H1 (cell line): ENCODE measurements around the gene PTTG2. TPM values are rescaled to one million over a fixed set of nuclear protein-coding genes. Genes with fewer than 3 reads are reported as not detected.

ENCODE experiments used
- CTBP2 ChIP-seq: IDR thresholded peaks from 2 replicates; pipeline ENCODE4 v1.7.0; 2011; ENCODE audit warnings: borderline replicate concordance, mild to moderate bottlenecking, moderate library complexity, mixed read lengths, low read length; ENCODE audit not compliant: insufficient read depth, insufficient read length
- EZH2 ChIP-seq: fragments of 200-600 bp; sonication (generic); IDR thresholded peaks from 2 replicates; pipeline ENCODE4 v1.7.1; 2012; ENCODE audit warnings: low read depth, mild to moderate bottlenecking, moderate library complexity, low read length, inconsistent platforms; ENCODE audit not compliant: severe bottlenecking
- KDM5A ChIP-seq: fragments of 200-600 bp; IDR thresholded peaks from 2 replicates; pipeline ENCODE4 v1.7.1; 2012; ENCODE audit warnings: mild to moderate bottlenecking, low read length, inconsistent platforms, mixed read lengths
- SP4 ChIP-seq: IDR thresholded peaks from 2 replicates; pipeline ENCODE4 v1.6.1; 2012; ENCODE audit warnings: low read length, inconsistent platforms
- polyA plus RNA-seq, 7 experiments: library from polyadenylated mRNA; depleted of rRNA in 3 of 7; stranded (reverse) in 5 of 7; unstranded in 2 of 7; fragments of >200 nt in 5 of 7; fragments of 200-250 nt in 2 of 7; gene quantifications; 1 replicate in 5 of 7; 2 replicates in 1 of 7; 4 replicates in 1 of 7; pipeline versions ENCODE4 v1.2.1 to v1.2.3, GENCODE V29; 2011 to 2013; ENCODE audit warnings: missing spikeins in 2 of 7, mixed read lengths in 2 of 7
- total RNA-seq: library from RNA; stranded (reverse); fragmentation: NEBNext Ultra II Directional; extraction: Animal tissue kit (Norgen Biotek cat#: 25700); gene quantifications from 2 replicates; pipeline ENCODE4 v1.2.1, GENCODE V29; 2021
- TF ChIP-seq, protein P1 (sequence below): fragments of 300-600 bp; sonication (generic); IDR thresholded peaks from 2 replicates; pipeline ENCODE4 v1.7.1; 2012; ENCODE audit warnings: low read length, moderate library complexity, mild to moderate bottlenecking, inconsistent platforms; ENCODE audit not compliant: insufficient replicate concordance

PTTG2 gene
- total and polyA plus RNA-seq, 2 of the 8 experiments (the other 6 are each of a cell fraction or from before 2014, with no cell fraction given), result not detected

GRCh38 chr4:37994569-37994968 is 34.4 kb downstream of the PTTG2 start (continued):
- TF ChIP-seq, protein P1, sequence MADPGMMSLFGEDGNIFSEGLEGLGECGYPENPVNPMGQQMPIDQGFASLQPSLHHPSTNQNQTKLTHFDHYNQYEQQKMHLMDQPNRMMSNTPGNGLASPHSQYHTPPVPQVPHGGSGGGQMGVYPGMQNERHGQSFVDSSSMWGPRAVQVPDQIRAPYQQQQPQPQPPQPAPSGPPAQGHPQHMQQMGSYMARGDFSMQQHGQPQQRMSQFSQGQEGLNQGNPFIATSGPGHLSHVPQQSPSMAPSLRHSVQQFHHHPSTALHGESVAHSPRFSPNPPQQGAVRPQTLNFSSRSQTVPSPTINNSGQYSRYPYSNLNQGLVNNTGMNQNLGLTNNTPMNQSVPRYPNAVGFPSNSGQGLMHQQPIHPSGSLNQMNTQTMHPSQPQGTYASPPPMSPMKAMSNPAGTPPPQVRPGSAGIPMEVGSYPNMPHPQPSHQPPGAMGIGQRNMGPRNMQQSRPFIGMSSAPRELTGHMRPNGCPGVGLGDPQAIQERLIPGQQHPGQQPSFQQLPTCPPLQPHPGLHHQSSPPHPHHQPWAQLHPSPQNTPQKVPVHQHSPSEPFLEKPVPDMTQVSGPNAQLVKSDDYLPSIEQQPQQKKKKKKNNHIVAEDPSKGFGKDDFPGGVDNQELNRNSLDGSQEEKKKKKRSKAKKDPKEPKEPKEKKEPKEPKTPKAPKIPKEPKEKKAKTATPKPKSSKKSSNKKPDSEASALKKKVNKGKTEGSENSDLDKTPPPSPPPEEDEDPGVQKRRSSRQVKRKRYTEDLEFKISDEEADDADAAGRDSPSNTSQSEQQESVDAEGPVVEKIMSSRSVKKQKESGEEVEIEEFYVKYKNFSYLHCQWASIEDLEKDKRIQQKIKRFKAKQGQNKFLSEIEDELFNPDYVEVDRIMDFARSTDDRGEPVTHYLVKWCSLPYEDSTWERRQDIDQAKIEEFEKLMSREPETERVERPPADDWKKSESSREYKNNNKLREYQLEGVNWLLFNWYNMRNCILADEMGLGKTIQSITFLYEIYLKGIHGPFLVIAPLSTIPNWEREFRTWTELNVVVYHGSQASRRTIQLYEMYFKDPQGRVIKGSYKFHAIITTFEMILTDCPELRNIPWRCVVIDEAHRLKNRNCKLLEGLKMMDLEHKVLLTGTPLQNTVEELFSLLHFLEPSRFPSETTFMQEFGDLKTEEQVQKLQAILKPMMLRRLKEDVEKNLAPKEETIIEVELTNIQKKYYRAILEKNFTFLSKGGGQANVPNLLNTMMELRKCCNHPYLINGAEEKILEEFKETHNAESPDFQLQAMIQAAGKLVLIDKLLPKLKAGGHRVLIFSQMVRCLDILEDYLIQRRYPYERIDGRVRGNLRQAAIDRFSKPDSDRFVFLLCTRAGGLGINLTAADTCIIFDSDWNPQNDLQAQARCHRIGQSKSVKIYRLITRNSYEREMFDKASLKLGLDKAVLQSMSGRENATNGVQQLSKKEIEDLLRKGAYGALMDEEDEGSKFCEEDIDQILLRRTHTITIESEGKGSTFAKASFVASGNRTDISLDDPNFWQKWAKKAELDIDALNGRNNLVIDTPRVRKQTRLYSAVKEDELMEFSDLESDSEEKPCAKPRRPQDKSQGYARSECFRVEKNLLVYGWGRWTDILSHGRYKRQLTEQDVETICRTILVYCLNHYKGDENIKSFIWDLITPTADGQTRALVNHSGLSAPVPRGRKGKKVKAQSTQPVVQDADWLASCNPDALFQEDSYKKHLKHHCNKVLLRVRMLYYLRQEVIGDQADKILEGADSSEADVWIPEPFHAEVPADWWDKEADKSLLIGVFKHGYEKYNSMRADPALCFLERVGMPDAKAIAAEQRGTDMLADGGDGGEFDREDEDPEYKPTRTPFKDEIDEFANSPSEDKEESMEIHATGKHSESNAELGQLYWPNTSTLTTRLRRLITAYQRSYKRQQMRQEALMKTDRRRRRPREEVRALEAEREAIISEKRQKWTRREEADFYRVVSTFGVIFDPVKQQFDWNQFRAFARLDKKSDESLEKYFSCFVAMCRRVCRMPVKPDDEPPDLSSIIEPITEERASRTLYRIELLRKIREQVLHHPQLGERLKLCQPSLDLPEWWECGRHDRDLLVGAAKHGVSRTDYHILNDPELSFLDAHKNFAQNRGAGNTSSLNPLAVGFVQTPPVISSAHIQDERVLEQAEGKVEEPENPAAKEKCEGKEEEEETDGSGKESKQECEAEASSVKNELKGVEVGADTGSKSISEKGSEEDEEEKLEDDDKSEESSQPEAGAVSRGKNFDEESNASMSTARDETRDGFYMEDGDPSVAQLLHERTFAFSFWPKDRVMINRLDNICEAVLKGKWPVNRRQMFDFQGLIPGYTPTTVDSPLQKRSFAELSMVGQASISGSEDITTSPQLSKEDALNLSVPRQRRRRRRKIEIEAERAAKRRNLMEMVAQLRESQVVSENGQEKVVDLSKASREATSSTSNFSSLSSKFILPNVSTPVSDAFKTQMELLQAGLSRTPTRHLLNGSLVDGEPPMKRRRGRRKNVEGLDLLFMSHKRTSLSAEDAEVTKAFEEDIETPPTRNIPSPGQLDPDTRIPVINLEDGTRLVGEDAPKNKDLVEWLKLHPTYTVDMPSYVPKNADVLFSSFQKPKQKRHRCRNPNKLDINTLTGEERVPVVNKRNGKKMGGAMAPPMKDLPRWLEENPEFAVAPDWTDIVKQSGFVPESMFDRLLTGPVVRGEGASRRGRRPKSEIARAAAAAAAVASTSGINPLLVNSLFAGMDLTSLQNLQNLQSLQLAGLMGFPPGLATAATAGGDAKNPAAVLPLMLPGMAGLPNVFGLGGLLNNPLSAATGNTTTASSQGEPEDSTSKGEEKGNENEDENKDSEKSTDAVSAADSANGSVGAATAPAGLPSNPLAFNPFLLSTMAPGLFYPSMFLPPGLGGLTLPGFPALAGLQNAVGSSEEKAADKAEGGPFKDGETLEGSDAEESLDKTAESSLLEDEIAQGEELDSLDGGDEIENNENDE, result no peak
- TF ChIP-seq SP4 (no peak), EZH2 (no peak), KDM5A (no peak), CTBP2 (no peak)
